RWPE1 (cell line): ENCODE measurements around the gene IGF2BP3.

ENCODE experiments used
- CTCF ChIA-PET: fragments of 350-600 bp; sonication (Branson Sonifier 250); formaldehyde crosslinking; extraction: SDS; loops from one replicate; lab custom pipeline; 2021; lab: Yijun Ruan, JAX
- POLR2A ChIA-PET: fragments of 400-600 bp; formaldehyde crosslinking; extraction: SDS; loops from one replicate; lab custom pipeline; 2020; ENCODE audit warnings: antibody characterized with exemption; ENCODE audit not compliant: low non-redundant PET; lab: Yijun Ruan, JAX
- DNase-seq: peaks from one replicate; pipeline ENCODE4 v3.0.0; 2012; ENCODE audit warnings: low spot score
- H3K27ac ChIP-seq: fragments of 450-650 bp; 2 replicates; pipeline ENCODE4 v1.5.1; 2017
- TF ChIP-seq, protein P1 (sequence below): fragments of 450-650 bp; conservative IDR thresholded peaks from 2 replicates; pipeline ENCODE4 v1.5.1; 2017; ENCODE audit warnings: low read depth, mild to moderate bottlenecking

IGF2BP3 gene

GRCh38 chr7:23456093-23456492, 14.2 kb downstream of the IGF2BP3 start:
- CTCF ChIA-PET = interaction anchor here (1.4 kb wide), 1 partner anchor 13 kb away, joined by 4 read pairs; no protein-coding TSS in a partner anchor
- TF ChIP-seq, protein P1, sequence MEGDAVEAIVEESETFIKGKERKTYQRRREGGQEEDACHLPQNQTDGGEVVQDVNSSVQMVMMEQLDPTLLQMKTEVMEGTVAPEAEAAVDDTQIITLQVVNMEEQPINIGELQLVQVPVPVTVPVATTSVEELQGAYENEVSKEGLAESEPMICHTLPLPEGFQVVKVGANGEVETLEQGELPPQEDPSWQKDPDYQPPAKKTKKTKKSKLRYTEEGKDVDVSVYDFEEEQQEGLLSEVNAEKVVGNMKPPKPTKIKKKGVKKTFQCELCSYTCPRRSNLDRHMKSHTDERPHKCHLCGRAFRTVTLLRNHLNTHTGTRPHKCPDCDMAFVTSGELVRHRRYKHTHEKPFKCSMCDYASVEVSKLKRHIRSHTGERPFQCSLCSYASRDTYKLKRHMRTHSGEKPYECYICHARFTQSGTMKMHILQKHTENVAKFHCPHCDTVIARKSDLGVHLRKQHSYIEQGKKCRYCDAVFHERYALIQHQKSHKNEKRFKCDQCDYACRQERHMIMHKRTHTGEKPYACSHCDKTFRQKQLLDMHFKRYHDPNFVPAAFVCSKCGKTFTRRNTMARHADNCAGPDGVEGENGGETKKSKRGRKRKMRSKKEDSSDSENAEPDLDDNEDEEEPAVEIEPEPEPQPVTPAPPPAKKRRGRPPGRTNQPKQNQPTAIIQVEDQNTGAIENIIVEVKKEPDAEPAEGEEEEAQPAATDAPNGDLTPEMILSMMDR = no peak
- POLR2A ChIA-PET = no interaction called here
- DNase-seq = no peak
- H3K27ac ChIP-seq = no peak overlapping the region

GRCh38 chr7:23454881-23455526, 15.3 kb downstream of the IGF2BP3 start:
- POLR2A ChIA-PET = no interaction called here
- DNase-seq = no peak
- CTCF ChIA-PET = interaction anchor here (0.6 to 1.0 kb wide), 2 partner anchors 256 to 1358 kb away, joined by 4 read pairs; no protein-coding TSS in a partner anchor
- TF ChIP-seq, protein P1 = no peak
- H3K27ac ChIP-seq = no peak overlapping the region

GRCh38 chr7:23450518-23450917, 19.8 kb downstream of the IGF2BP3 start:
- ChIA-PET POLR2A (no interaction called here), CTCF (interaction anchor here (0.5 to 0.6 kb wide), 2 partner anchors 28 to 96 kb away, joined by 3 to 7 read pairs; no protein-coding TSS in a partner anchor)
- DNase-seq = no peak
- TF ChIP-seq, protein P1 = no peak
- H3K27ac ChIP-seq = no peak overlapping the region

- POLR2A ChIA-PET = no interaction called here
- CTCF ChIA-PET = interaction anchor here (0.5 kb wide), 1 partner anchor 29 kb away, joined by 7 read pairs; no protein-coding TSS in a partner anchor
- no peak overlapping the region for H3K27ac ChIP-seq
- DNase-seq = no peak
- TF ChIP-seq, protein P1 = no peak
Measured at GRCh38 chr7:23449941-23450340, 20.4 kb downstream of the IGF2BP3 start.

DNA sequence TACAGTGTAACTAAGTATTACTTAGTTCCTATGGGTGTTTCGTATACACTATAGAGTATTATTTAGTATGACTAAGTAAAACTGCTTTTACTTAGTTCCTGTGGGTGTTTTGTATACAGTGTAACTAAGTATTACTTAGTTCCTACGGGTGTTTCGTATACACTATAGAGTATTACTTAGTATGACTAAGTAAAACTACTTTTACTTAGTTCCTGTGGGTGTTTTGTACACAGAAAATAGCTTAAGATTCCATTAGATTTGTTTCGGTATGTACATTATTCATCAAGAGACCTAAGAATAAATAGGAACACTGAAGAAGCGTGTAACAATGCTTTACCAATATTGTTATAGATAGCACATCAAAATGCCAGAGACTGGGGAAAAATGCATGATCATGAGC, 25.0 kb downstream of the IGF2BP3 start:
- no peak overlapping the region for H3K27ac ChIP-seq
- no peak for DNase-seq
- ChIA-PET POLR2A (no interaction called here), CTCF (interaction anchor here (0.8 kb wide), 2 partner anchors 9 to 102 kb away, joined by 3 read pairs; no protein-coding TSS in a partner anchor)
- TF ChIP-seq, protein P1 = no peak

DNA sequence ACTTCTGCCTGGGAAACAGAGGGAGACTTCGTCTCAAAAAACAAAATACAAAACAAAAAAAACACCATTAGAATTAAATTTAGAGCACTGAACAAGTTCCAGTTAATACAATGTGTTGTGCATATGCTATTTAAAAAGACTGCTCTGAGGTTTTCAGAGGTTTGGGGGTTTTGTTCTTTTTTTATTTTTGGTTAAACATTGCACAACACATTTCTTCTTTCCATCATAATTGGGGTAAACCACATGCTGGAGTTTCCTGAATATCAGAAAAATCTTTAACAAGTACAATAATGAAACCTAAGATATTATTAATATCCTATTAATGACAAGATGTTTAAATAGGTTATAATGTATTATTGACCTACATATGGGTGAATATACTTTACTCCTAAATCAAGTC, 26.3 kb downstream of the IGF2BP3 start:
- POLR2A ChIA-PET = no interaction called here
- TF ChIP-seq, protein P1 = no peak
- CTCF ChIA-PET = no interaction called here
- no peak for DNase-seq
- H3K27ac ChIP-seq = no peak overlapping the region
